ENCODE measurements around the gene ERI2. TPM values are rescaled to one million over a fixed set of nuclear protein-coding genes. Genes with fewer than 3 reads are reported as not detected.
"Not testable (repeated sequence)": the region's sequence is repeated elsewhere in the genome, so short reads cannot be mapped to it uniquely, and the experiment has no call there.

ERI2 gene
- total RNA-seq, 2 experiments from 2014 or later: 14.1 to 16.6 TPM

GRCh38 chr16:20807862-20808261 is 1.6 kb upstream of the ERI2 start:
- H3K4me3 Mint-ChIP-seq: peak overlapping the region; percentile 95
- POLR2A ChIA-PET: no interaction called here
- H3K36me3 Mint-ChIP-seq: peaks cover 11% of the 10 kb centered on the region
- peak overlapping the region; percentile 90 for H3K27ac Mint-ChIP-seq
- DNase-seq: no peak
- H3K27me3 Mint-ChIP-seq: no peaks in the 10 kb centered on the region
- no peaks in the 10 kb centered on the region for H3K9me3 Mint-ChIP-seq
- no peak for ATAC-seq (ENCODE audit: low read depth)
- peaks cover 30% of the 10 kb centered on the region for H3K4me1 Mint-ChIP-seq

- H3K36me3 Mint-ChIP-seq, DNase-seq, H3K27me3 Mint-ChIP-seq, H3K9me3 Mint-ChIP-seq: not testable (repeated sequence)
- peaks cover 24% of the 10 kb centered on the region for H3K4me1 Mint-ChIP-seq
- peak overlapping the region; percentile 90 for H3K27ac Mint-ChIP-seq
- peak overlapping the region; percentile 95 for H3K4me3 Mint-ChIP-seq
- POLR2A ChIA-PET: interaction anchor here (0.9 to 1.4 kb wide), 4 partner anchors 11 to 95 kb away, joined by 3 to 7 read pairs (median 6); partner anchors contain the start of genes LYRM1 and THUMPD1
- peak; percentile 34 for ATAC-seq (ENCODE audit: low read depth)
Observed at GRCh38 chr16:20805684-20806167, 546 bp downstream of the ERI2 start.

- Mint-ChIP-seq H3K27ac (no peak overlapping the region), H3K4me3 (no peak overlapping the region)
- POLR2A ChIA-PET: no interaction called here
Observed at GRCh38 chr16:20803561-20804214, 2.6 kb downstream of the ERI2 start.

GRCh38 chr16:20803192-20803560 is 3.1 kb downstream of the ERI2 start:
- POLR2A ChIA-PET: no interaction called here
- Mint-ChIP-seq H3K4me3 (no peak overlapping the region), H3K27me3 (no peaks in the 10 kb centered on the region), H3K4me1 (peaks cover 21% of the 10 kb centered on the region), H3K27ac (no peak overlapping the region), H3K36me3 (peaks cover 10% of the 10 kb centered on the region), H3K9me3 (no peaks in the 10 kb centered on the region)
- DNase-seq (no peak), ATAC-seq (ENCODE audit: low read depth) (no peak)

More at GRCh38 chr16:20803561-20804214, 2.6 kb downstream of the ERI2 start:
- Mint-ChIP-seq H3K4me1 (peaks cover 18% of the 10 kb centered on the region), H3K27me3 (no peaks in the 10 kb centered on the region), H3K36me3 (peaks cover 12% of the 10 kb centered on the region), H3K9me3 (no peaks in the 10 kb centered on the region)
- ATAC-seq (ENCODE audit: low read depth) (no peak), DNase-seq (no peak)

- Mint-ChIP-seq H3K27ac (no peak overlapping the region), H3K9me3 (no peaks in the 10 kb centered on the region), H3K27me3 (no peaks in the 10 kb centered on the region), H3K4me1 (peaks cover 18% of the 10 kb centered on the region), H3K4me3 (no peak overlapping the region), H3K36me3 (peaks cover 13% of the 10 kb centered on the region)
- POLR2A ChIA-PET: interaction anchor here (0.6 kb wide), 1 partner anchor 1387 kb away, joined by 3 read pairs; no protein-coding TSS in a partner anchor
- ATAC-seq (ENCODE audit: low read depth) (no peak), DNase-seq (no peak)
Observed at GRCh38 chr16:20801278-20801677, 5.0 kb downstream of the ERI2 start.

- H3K27ac Mint-ChIP-seq: no peak overlapping the region
- no peaks in the 10 kb centered on the region for H3K9me3 Mint-ChIP-seq
- peaks cover 13% of the 10 kb centered on the region for H3K4me1 Mint-ChIP-seq
- DNase-seq: no peak
- no peak for ATAC-seq (ENCODE audit: low read depth)
- no peaks in the 10 kb centered on the region for H3K27me3 Mint-ChIP-seq
- peaks cover 13% of the 10 kb centered on the region for H3K36me3 Mint-ChIP-seq
- H3K4me3 Mint-ChIP-seq: no peak overlapping the region
- POLR2A ChIA-PET: no interaction called here
Observed at GRCh38 chr16:20799599-20799998, 6.7 kb downstream of the ERI2 start.

- Mint-ChIP-seq H3K27ac (no peak overlapping the region), H3K4me1 (peaks cover 13% of the 10 kb centered on the region), H3K27me3 (no peaks in the 10 kb centered on the region), H3K36me3 (peaks cover 13% of the 10 kb centered on the region), H3K9me3 (no peaks in the 10 kb centered on the region), H3K4me3 (no peak overlapping the region)
- DNase-seq (no peak), ATAC-seq (ENCODE audit: low read depth) (no peak)
- POLR2A ChIA-PET: no interaction called here
Observed at GRCh38 chr16:20798364-20798763, 7.9 kb downstream of the ERI2 start.

GRCh38 chr16:20791923-20792612 is 14.2 kb downstream of the ERI2 start:
- POLR2A ChIA-PET: no interaction called here
- Mint-ChIP-seq H3K9me3 (no peaks in the 10 kb centered on the region), H3K4me1 (no peaks in the 10 kb centered on the region), H3K36me3 (peaks cover 3% of the 10 kb centered on the region), H3K27ac (no peak overlapping the region), H3K27me3 (no peaks in the 10 kb centered on the region), H3K4me3 (no peak overlapping the region)
- DNase-seq (no peak), ATAC-seq (ENCODE audit: low read depth) (no peak)

GRCh38 chr16:20789130-20789529 is 17.1 kb downstream of the ERI2 start:
- no peaks in the 10 kb centered on the region for H3K36me3 Mint-ChIP-seq
- no peak overlapping the region for H3K4me3 Mint-ChIP-seq
- POLR2A ChIA-PET: interaction anchor here (0.6 kb wide), 1 partner anchor 9 kb away, joined by 3 read pairs; no protein-coding TSS in a partner anchor

GRCh38 chr16:20784204-20784603 is 22.1 kb downstream of the ERI2 start:
- H3K4me3 Mint-ChIP-seq: no peak overlapping the region
- H3K27me3 Mint-ChIP-seq: no peaks in the 10 kb centered on the region
- ATAC-seq (ENCODE audit: low read depth) (no peak), DNase-seq (no peak)
- no peaks in the 10 kb centered on the region for H3K4me1 Mint-ChIP-seq
- POLR2A ChIA-PET: no interaction called here
- no peaks in the 10 kb centered on the region for H3K36me3 Mint-ChIP-seq
- H3K27ac Mint-ChIP-seq: no peak overlapping the region
- H3K9me3 Mint-ChIP-seq: no peaks in the 10 kb centered on the region

More at GRCh38 chr16:20789130-20789529, 17.1 kb downstream of the ERI2 start:
- ATAC-seq (ENCODE audit: low read depth): no peak
- H3K9me3 Mint-ChIP-seq: no peaks in the 10 kb centered on the region
- DNase-seq: no peak
- H3K27ac Mint-ChIP-seq: no peak overlapping the region
- no peaks in the 10 kb centered on the region for H3K4me1 Mint-ChIP-seq
- no peaks in the 10 kb centered on the region for H3K27me3 Mint-ChIP-seq

GRCh38 chr16:20782470-20782869 is 23.8 kb downstream of the ERI2 start:
- Mint-ChIP-seq H3K9me3 (no peaks in the 10 kb centered on the region), H3K27me3 (no peaks in the 10 kb centered on the region), H3K4me3 (no peak overlapping the region), H3K4me1 (no peaks in the 10 kb centered on the region), H3K27ac (no peak overlapping the region), H3K36me3 (no peaks in the 10 kb centered on the region)
- DNase-seq (no peak), ATAC-seq (ENCODE audit: low read depth) (no peak)
- POLR2A ChIA-PET: no interaction called here

- no peak overlapping the region for H3K27ac Mint-ChIP-seq
- DNase-seq: no peak
- POLR2A ChIA-PET: no interaction called here
- H3K36me3 Mint-ChIP-seq: no peaks in the 10 kb centered on the region
- H3K4me1 Mint-ChIP-seq: no peaks in the 10 kb centered on the region
- no peaks in the 10 kb centered on the region for H3K27me3 Mint-ChIP-seq
- H3K4me3 Mint-ChIP-seq: no peak overlapping the region
- ATAC-seq (ENCODE audit: low read depth): no peak
- H3K9me3 Mint-ChIP-seq: no peaks in the 10 kb centered on the region
Observed at GRCh38 chr16:20781697-20782096, 24.6 kb downstream of the ERI2 start.

- peak; percentile 92 for ATAC-seq (ENCODE audit: low read depth)
- Mint-ChIP-seq H3K27me3 (no peaks in the 10 kb centered on the region), H3K9me3 (no peaks in the 10 kb centered on the region), H3K4me3 (no peak overlapping the region), H3K27ac (no peak overlapping the region), H3K4me1 (peaks cover 4% of the 10 kb centered on the region), H3K36me3 (no peaks in the 10 kb centered on the region)
- DNase-seq: peak; percentile 67
- POLR2A ChIA-PET: no interaction called here
Observed at GRCh38 chr16:20774703-20775362, 31.4 kb downstream of the ERI2 start.

Measured in activated naive CD8-positive, alpha-beta T cell treated with anti-CD3 and anti-CD28 coated beads, Interleukin-2, amount 10 ng/mL, durations not matched to agents 7 days and 5 days (primary cell).